Measurements from ENCODE around the gene AFF3.

Gene AFF3

DNA sequence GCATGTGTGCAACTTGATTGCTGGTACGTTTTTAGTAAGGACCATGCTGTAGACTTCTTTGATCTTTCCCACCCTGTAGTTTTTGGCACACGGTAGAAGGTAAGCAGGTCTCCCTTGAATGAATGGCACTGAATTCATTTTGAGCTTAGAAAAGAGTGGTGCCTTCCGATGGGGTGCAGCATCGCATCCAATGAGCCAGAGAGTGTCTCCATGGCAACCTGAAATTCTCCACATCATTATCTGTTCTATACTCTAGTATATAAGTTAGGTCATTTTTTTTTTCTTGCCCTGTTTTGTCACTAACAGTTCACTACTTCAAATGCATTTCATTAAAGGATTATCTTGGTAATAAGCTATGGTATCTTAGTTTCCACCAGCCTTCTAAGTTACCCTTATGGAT lies 571.4 kb downstream of the AFF3 start:
- DNase-seq = no peak

DNA sequence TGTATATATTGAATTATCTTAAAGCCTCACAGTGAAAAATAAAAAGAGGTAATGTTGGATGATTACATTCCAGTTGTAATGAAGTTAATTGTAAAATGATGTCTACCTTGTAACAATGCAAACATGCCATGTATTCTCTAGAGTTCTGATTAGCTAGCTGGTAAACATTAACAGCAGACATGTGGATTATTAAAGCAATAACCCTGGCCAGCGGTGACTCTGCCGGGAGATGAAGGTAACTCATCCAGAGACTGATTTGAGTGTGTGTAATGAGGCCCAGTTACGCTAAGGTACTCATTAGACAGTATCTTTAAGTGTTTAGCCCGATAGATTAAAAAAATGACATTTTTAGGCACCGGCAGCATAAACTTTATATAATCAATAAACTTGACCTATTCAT lies 573.0 kb downstream of the AFF3 start:
- no peak for DNase-seq

DNA sequence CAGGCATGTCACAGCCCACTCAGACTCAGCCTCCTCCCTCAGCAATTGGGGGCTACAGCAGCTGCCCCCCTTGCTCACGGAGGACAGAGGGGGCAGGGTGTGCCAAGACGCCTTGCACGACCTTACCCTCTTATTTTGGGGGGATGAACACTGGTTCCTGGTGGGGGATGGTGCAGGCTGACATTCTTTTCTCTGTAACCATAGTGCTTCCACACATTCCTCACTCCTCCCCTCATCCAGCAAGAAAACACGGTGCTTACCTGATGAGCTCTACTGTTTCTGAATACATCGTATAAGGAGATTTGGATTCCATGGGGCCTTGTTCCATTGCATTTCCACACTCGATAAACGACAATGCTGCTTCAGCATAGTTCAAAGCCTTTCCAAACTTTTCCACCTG lies 577.2 kb downstream of the AFF3 start:
- DNase-seq = no peak

DNA sequence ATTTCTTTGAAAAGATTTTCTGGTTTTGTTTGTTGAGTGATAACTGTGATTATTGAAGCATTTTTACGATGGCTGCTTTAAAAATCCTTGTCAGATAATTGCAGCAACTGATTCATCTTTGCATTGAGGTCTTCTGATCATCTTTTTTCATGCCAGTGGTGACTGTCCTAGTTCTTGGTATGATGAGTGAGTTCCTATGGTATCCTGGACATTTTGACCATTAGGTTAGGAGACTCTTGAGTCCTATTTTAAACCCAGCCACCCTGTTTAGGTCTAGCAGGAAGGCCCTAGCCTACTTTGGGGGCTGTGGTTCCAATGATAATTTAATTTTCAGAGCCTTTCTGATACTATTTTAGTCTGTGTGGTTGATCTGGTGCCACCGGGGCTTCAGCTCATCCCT lies 579.9 kb downstream of the AFF3 start:
- no peak for DNase-seq

GRCh38 chr2:99561804-99562203 lies 580.6 kb downstream of the AFF3 start:
- DNase-seq = no peak

- peak; percentile 49 for DNase-seq
These were observed 583.2 kb downstream of the AFF3 start for GRCh38 chr2:99559075-99559662.

DNA sequence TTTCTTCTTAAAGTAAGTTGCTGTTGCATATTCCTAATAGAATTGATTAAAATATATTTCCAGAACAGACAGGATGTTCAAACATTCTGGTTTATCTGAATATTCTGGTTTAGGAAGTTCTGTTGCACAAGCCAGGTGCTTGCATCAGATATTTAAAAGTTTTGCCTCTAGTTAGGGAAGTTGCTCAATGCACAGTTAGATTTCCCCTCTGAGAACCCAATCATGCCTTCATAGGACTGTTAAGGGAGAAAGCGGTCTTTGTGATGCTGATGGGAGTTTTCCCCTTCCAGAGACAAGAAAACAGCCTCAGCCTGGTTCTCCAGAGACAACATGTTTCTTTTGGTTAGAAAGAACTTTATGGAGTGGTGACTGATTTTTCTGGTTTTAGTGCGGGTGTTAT lies 587.0 kb downstream of the AFF3 start:
- DNase-seq = no peak

- DNase-seq = no peak
These were observed 587.5 kb downstream of the AFF3 start for GRCh38 chr2:99554871-99555270.

DNA sequence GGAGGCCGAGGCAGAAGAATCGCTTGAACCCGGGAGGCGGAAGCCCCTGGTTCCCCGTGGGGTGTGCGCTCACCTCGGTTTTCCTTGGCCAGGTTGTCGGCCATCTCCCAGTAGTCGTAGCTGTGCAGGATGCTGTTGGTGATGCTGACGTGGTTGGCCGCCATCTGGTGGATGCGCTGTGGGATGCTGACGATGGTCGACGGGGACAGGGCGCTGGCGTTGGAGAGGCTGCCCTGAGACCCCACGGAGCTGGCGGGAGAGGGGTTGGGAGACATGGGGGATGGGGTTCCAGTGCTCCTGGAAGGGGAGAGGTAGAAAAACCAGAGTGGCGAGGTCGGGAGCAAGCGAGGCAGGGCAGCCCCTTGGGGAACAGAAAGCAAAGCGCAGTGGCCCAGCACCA lies 588.2 kb downstream of the AFF3 start:
- DNase-seq = no peak

- DNase-seq = no peak
These were observed 589.9 kb downstream of the AFF3 start for GRCh38 chr2:99552529-99552928.

GRCh38 chr2:99550368-99550767 lies 592.0 kb downstream of the AFF3 start:
- DNase-seq = no peak

GRCh38 chr2:99545604-99546003 lies 596.8 kb downstream of the AFF3 start:
- no peak for DNase-seq

GRCh38 chr2:99545066-99545465 lies 597.3 kb downstream of the AFF3 start:
- DNase-seq = no peak

GRCh38 chr2:99544608-99545007 lies 597.8 kb downstream of the AFF3 start:
- DNase-seq = no peak

- no peak for DNase-seq
These were observed 599.1 kb downstream of the AFF3 start for GRCh38 chr2:99543247-99543646.

DNA sequence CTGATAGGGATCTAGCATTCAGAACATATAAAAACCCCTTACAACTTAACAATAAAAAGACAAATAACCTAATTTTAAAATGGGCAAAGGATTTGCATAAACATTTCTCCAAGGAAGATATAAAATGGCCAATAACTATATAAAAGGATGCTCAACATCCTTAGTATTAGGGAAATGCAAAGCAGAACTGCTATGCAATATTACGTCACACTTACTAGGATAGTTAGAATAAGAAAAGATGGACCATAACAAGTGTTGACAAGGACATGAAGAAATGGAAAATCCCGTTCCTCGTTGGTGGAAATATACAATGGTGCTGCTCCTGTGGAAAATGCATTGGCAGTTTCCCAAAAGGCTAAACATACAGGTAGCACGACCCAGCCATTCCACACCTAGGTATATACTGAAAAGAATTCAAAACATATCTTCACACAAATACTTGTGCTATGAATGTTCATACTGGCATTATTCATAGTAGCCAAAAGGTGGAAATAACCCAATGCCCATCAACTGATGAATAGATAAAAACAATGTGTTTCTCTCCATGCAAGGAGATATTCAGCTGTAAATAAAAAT lies 604.4 kb downstream of the AFF3 start:
- no peak for DNase-seq

DNA sequence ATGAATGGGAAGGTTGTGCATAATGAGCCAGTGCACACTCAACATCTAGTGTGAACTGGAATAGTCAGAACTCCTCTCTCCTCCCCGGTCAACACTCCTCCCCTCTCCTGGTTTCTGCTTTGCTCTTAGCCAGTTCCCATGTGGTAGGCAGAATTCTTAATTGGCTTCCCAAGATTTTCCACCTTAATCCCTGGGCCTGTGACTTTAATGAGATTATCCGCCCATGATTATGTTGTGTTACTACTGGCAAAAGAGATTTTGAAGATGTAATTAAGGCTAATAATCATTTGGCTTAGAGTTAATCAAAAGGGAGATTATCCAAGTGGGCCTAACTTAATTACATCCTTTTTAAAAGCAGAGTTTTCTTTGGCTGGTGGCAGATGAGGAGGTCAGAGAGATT lies 618.3 kb downstream of the AFF3 start:
- no peak for DNase-seq

- DNase-seq = no peak
These were observed 620.2 kb downstream of the AFF3 start for GRCh38 chr2:99522157-99522556.

GRCh38 chr2:99520813-99521212 lies 621.6 kb downstream of the AFF3 start:
- DNase-seq = no peak

GRCh38 chr2:99520195-99520594 lies 622.2 kb downstream of the AFF3 start:
- DNase-seq = no peak

GRCh38 chr2:99514357-99514756 lies 628.0 kb downstream of the AFF3 start:
- DNase-seq = no peak

DNA sequence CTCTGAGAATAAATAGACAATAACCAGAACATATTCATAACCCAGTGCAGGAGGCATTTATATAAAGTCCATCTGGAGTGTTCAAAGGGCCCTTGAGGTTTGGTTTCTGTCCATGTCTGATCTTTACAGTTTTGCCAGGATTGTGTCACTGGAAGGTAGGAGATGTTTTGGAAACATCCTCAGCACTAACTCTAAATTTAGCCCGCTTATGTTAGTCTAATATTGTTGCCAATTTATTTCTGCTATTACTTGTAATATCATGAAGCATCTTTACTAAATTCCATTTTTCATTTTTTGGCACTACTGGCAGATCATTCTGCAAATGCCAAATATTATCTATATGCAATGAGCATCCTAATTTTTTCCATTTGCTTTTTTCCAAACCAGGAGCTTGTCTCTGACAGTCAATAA lies 630.2 kb downstream of the AFF3 start:
- DNase-seq = no peak

GRCh38 chr2:99509387-99509786 lies 633.0 kb downstream of the AFF3 start:
- DNase-seq = no peak

GRCh38 chr2:99507937-99508818 lies 634.2 kb downstream of the AFF3 start:
- no peak for DNase-seq

Data from amniotic stem cell (primary cell).